Smooth muscle cell (in vitro differentiated cells): ENCODE results near the gene TMEM86B. TPM values are rescaled to one million over a fixed set of nuclear protein-coding genes. Genes with fewer than 3 reads are reported as not detected.
"Not testable (repeated sequence)": the region's sequence is repeated elsewhere in the genome, so short reads cannot be mapped to it uniquely, and the experiment has no call there.

Source experiments
- DNase-seq: peaks from one replicate; lab custom pipeline; 2025; ENCODE audit not compliant: unreplicated experiment; lab: John Stamatoyannopoulos, UW
- H2AFZ ChIP-seq: fragments of 200-600 bp; sonication (generic); 2 replicates; pipeline ENCODE4 v1.6.0; 2016; ENCODE audit warnings: antibody characterized with exemption, low read depth, mild to moderate bottlenecking
- H3F3A ChIP-seq: fragments of 200-600 bp; sonication (generic); 2 replicates; pipeline ENCODE4 v1.6.0; 2017; ENCODE audit warnings: antibody characterized with exemption, low read depth
- H3K27ac ChIP-seq: fragments of 200-600 bp; sonication (generic); 2 replicates; pipeline ENCODE4 v1.5.1; 2016; ENCODE audit warnings: low read depth, mild to moderate bottlenecking
- H3K27me3 ChIP-seq: fragments of 200-600 bp; sonication (generic); 2 replicates; pipeline ENCODE4 v1.6.1; 2016; ENCODE audit warnings: low read depth, mild to moderate bottlenecking
- H3K36me3 ChIP-seq: fragments of 200-600 bp; sonication (generic); 2 replicates; pipeline ENCODE4 v1.5.1; 2016; ENCODE audit warnings: low read depth
- H3K4me1 ChIP-seq: fragments of 200-600 bp; sonication (generic); 2 replicates; pipeline ENCODE4 v1.5.1; 2016; ENCODE audit warnings: low read depth
- H3K4me2 ChIP-seq: fragments of 200-600 bp; sonication (generic); 2 replicates; pipeline ENCODE4 v1.6.0; 2016; ENCODE audit warnings: mild to moderate bottlenecking
- H3K4me3 ChIP-seq: fragments of 200-600 bp; sonication (generic); 2 replicates; pipeline ENCODE4 v1.5.1; 2016; ENCODE audit warnings: mild to moderate bottlenecking
- H3K79me2 ChIP-seq: fragments of 200-600 bp; sonication (generic); 2 replicates; pipeline ENCODE4 v1.6.0; 2016; ENCODE audit warnings: low read depth, mild to moderate bottlenecking
- H3K9ac ChIP-seq: fragments of 200-600 bp; sonication (generic); 2 replicates; pipeline ENCODE4 v1.6.0; 2016; ENCODE audit warnings: low read depth
- H3K9me3 ChIP-seq: fragments of 200-600 bp; sonication (generic); replicated peaks from 2 replicates; pipeline ENCODE4 v1.5.1; 2016; ENCODE audit warnings: low read depth
- H4K20me1 ChIP-seq: fragments of 200-600 bp; sonication (generic); 2 replicates; pipeline ENCODE4 v1.6.0; 2016; ENCODE audit warnings: low read depth
- WGBS: methylation state at CpG from one replicate; pipeline ENCODE4 v1.1.7; 2016; ENCODE audit warnings: low lambda C conversion rate; 5-methylcytosine and 5-hydroxymethylcytosine counted together
- polyA plus RNA-seq: library from polyadenylated mRNA; unstranded; fragments of >200 nt; fragmentation: Nextera tagmentation; extraction: Ambion mirVana; gene quantifications from 2 replicates; pipeline ENCODE4 v1.2.1, GENCODE V29; 2016
- total RNA-seq: library from RNA; depleted of rRNA; stranded (reverse); fragments of >200 nt; gene quantifications from 2 replicates; pipeline ENCODE4 v1.2.3, GENCODE V29; 2014
- TF ChIP-seq, protein P1 (sequence below): fragments of 200-600 bp; sonication (generic); IDR thresholded peaks from 2 replicates; pipeline ENCODE4 v1.5.1; 2017; ENCODE audit warnings: borderline replicate concordance, mild to moderate bottlenecking, antibody characterized with exemption; ENCODE audit not compliant: insufficient read depth, poor library complexity, severe bottlenecking

The TMEM86B gene
- total and polyA plus RNA-seq, 2 experiments from 2014 or later: 2.1 to 2.6 TPM

- TF ChIP-seq, protein P1, sequence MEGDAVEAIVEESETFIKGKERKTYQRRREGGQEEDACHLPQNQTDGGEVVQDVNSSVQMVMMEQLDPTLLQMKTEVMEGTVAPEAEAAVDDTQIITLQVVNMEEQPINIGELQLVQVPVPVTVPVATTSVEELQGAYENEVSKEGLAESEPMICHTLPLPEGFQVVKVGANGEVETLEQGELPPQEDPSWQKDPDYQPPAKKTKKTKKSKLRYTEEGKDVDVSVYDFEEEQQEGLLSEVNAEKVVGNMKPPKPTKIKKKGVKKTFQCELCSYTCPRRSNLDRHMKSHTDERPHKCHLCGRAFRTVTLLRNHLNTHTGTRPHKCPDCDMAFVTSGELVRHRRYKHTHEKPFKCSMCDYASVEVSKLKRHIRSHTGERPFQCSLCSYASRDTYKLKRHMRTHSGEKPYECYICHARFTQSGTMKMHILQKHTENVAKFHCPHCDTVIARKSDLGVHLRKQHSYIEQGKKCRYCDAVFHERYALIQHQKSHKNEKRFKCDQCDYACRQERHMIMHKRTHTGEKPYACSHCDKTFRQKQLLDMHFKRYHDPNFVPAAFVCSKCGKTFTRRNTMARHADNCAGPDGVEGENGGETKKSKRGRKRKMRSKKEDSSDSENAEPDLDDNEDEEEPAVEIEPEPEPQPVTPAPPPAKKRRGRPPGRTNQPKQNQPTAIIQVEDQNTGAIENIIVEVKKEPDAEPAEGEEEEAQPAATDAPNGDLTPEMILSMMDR: no peak
Measured at GRCh38 chr19:55226273-55226672, 2.3 kb downstream of the TMEM86B start.

DNA sequence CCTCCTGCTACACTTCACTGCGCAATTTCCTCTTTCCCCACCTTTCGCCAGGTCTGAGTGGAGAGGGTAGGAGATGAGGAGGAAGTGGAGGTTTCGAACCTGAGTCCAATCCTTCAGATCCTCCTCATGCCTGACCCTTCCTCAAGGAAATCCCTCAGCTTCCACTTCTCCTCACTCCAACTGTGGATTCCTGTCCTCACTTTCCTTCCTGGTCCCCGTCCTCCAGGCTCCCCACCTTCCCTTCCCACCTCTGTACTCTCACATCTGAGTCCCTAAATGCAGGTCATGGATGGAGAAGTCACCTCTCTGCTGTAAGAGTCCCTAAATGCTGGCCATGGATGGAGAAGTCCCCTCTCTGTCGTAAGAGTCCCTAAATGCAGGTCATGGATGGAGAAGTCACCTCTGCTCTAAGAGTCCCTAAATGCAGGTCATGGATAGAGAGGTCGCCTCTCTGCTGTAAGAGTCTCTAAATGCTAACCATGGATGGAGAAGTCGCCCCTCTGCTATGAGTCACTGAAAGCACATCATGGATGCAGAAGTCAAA lies 3.1 kb downstream of the TMEM86B start:
- no peak for DNase-seq
- Histone ChIP-seq H3K4me2 (no peak overlapping the region), H3K79me2 (no peaks in the 10 kb centered on the region), H3K9me3 (no peaks in the 10 kb centered on the region), H2AFZ (no peak overlapping the region), H3K27ac (no peak overlapping the region), H3K4me3 (no peak overlapping the region), H3F3A (no peaks in the 10 kb centered on the region), H4K20me1 (peaks cover 11% of the 10 kb centered on the region), H3K27me3 (no peaks in the 10 kb centered on the region), H3K36me3 (no peaks in the 10 kb centered on the region), H3K9ac (no peak overlapping the region), H3K4me1 (no peaks in the 10 kb centered on the region)
- TF ChIP-seq, protein P1: no peak
- WGBS: 96% methylated on average over 7 of the region's 7 CpGs

More at GRCh38 chr19:55226273-55226672, 2.3 kb downstream of the TMEM86B start:
- no peaks in the 10 kb centered on the region for H3K4me1 ChIP-seq
- no peak overlapping the region for H3K27ac ChIP-seq
- H3K4me2 ChIP-seq: no peak overlapping the region
- no peaks in the 10 kb centered on the region for H3K27me3 ChIP-seq
- H3K79me2 ChIP-seq: no peaks in the 10 kb centered on the region
- H2AFZ ChIP-seq: no peak overlapping the region
- no peaks in the 10 kb centered on the region for H3F3A ChIP-seq
- peaks cover 11% of the 10 kb centered on the region for H4K20me1 ChIP-seq
- H3K36me3 ChIP-seq: no peaks in the 10 kb centered on the region
- no peak for DNase-seq
- 86% methylated on average over 9 of the region's 9 CpGs for WGBS
- H3K4me3 ChIP-seq: no peak overlapping the region
- no peak overlapping the region for H3K9ac ChIP-seq
- no peaks in the 10 kb centered on the region for H3K9me3 ChIP-seq

DNA sequence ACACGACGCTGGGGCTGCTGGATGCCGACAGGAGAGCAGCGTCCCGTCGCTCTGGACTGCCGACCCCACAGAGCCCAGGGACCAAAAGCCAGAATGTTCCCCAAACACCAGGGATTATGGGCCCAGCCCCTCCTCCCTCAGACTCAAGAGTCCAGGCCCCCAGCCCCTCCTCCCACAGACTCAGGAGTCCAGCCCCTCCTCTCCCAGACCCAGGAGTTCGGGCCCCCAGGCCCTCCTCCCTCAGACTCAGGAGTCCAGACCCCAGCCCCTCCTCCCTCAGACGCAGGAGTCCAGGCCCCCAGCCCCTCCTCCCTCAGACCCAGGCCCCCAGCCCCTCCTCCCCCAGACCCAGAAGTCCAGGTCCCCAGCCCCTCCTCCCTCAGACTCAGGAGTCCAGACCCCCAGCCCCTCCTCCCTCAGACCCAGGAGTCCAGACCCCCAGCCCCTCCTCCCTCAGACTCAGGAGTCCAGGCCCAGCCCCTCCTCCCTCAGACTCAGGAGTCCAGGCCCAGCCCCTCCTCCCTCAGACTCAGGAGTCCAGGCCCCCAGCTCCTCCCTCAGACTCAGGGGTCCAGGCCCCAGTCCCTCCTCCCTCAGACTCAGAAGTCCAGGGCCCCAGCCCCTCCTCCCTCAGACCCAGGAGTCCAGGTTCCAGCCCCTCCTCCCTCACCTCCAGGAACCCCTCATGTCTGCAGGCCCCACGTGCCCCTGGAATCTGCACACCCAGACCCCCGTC lies 3.7 kb downstream of the TMEM86B start:
- not testable (repeated sequence) for H2AFZ ChIP-seq, H3K4me3 ChIP-seq, DNase-seq, H3K27ac ChIP-seq, H3K4me2 ChIP-seq, H3K36me3 ChIP-seq, H3K9me3 ChIP-seq, H3K27me3 ChIP-seq, H3K9ac ChIP-seq, H3K4me1 ChIP-seq, H3F3A ChIP-seq, H3K79me2 ChIP-seq
- 86% methylated on average over 9 of the region's 11 CpGs for WGBS
- H4K20me1 ChIP-seq: peaks cover 11% of the 10 kb centered on the region

DNA sequence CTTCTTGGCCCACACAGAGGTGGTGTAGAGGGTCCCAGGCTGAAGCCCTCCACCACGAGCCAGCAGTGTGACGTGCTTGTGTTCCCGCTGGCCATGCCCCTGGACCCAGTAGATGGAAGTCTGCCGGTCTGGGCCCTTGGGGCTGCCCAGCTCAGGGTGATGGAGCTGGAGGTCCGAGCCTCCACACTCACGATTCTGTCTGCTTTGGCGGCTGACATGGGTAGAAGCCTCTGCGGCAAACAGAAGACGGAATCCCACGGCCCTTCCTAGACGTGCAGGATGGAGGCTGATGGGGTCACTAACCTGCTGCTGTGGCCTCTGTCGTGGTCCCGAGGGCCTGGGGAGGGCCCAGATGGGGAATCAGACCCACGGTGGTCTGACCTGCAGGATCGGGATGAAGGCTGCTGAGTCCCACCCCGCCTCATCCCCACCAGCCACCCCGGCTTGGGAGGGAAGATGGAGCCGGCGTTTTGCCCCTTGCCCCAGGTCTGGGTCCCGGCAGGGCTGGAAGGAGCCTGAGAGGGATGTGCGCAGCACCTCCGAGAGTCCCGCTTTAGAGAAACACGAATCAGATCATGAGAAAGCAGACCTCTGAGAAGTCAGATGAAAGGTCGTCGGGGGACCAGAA lies 4.4 kb downstream of the TMEM86B start:
- Histone ChIP-seq H2AFZ (no peak overlapping the region), H3K27ac (no peak overlapping the region), H3K4me1 (no peaks in the 10 kb centered on the region), H3K27me3 (no peaks in the 10 kb centered on the region), H4K20me1 (peaks cover 4% of the 10 kb centered on the region), H3K36me3 (no peaks in the 10 kb centered on the region), H3K79me2 (no peaks in the 10 kb centered on the region), H3F3A (no peaks in the 10 kb centered on the region), H3K4me3 (no peak overlapping the region), H3K4me2 (no peak overlapping the region), H3K9ac (no peak overlapping the region), H3K9me3 (no peaks in the 10 kb centered on the region)
- 93% methylated on average over 23 of the region's 26 CpGs for WGBS
- no peak for DNase-seq
- TF ChIP-seq, protein P1: no peak
